Uterus (tissue), 4 donors: Measurements from ENCODE around the gene COL19A1. TPM values are rescaled to one million over a fixed set of nuclear protein-coding genes. Genes with fewer than 3 reads are reported as not detected.

Experiments
- DNase-seq, 2 donors: peaks; one replicate each; pipeline ENCODE4 v3.0.0-alpha.2; 2019 to 2020
- H3K27ac ChIP-seq, 2 donors: fragments of 200-600 bp; sonication (generic); 1 replicate in 1 of 2; 2 replicates in 1 of 2; pipeline ENCODE4 v1.5.1; 2016 to 2018
- H3K27me3 ChIP-seq, 2 donors: fragments of 200-600 bp; sonication (generic); one replicate each; pipeline ENCODE4 v1.5.1; 2018 to 2019; ENCODE audit warnings: control low read depth in 1 of 2
- H3K36me3 ChIP-seq, 2 donors: fragments of 200-600 bp; sonication (generic); one replicate each; pipeline ENCODE4 v1.5.1; 2019; ENCODE audit warnings: control low read depth in 1 of 2
- H3K4me1 ChIP-seq, 2 donors: fragments of 200-600 bp; sonication (generic); one replicate each; pipeline ENCODE4 v1.5.1; 2018 to 2019; ENCODE audit warnings: control low read depth in 1 of 2
- H3K4me3 ChIP-seq, 2 donors: fragments of 200-600 bp; sonication (generic); 1 replicate in 1 of 2; 2 replicates in 1 of 2; pipeline ENCODE4 v1.5.1; 2018 to 2019; ENCODE audit warnings: mild to moderate bottlenecking in 1 of 2
- H3K9me3 ChIP-seq, 2 donors: fragments of 200-600 bp; sonication (generic); one replicate each; pipeline ENCODE4 v1.5.1; 2019; ENCODE audit warnings: control low read depth in 1 of 2
- POLR2A ChIP-seq, 2 donors: fragments of 450-650 bp; IDR thresholded peaks; one replicate each; pipeline ENCODE4 v1.6.1; 2016; ENCODE audit warnings: antibody characterized with exemption in 2 of 2, mild to moderate bottlenecking in 1 of 2, moderate library complexity in 1 of 2
- intact Hi-C: fragments of 100-400 bp; cut with DNase I; formaldehyde crosslinking; loops from one replicate; pipeline ENCODE4 v1.15.1; 2023; ENCODE audit warnings: low total_unique reads
- total RNA-seq, 4 donors: library from RNA; depleted of rRNA in 3 of 4; stranded (reverse); fragments of >200 nt in 3 of 4; gene quantifications; one replicate each; pipeline versions ENCODE4 v1.1.0 to v1.2.4, GENCODE V29; 2014 to 2023
- TF ChIP-seq, protein P1 (sequence below), 4 experiments: fragments of 200-600 bp in 2 of 4; fragments of 450-650 bp in 2 of 4; sonication (generic) in 2 of 4; IDR thresholded peaks; one replicate each; pipeline ENCODE4 v1.5.1; 2016 to 2019; ENCODE audit warnings: antibody characterized with exemption in 4 of 4, mild to moderate bottlenecking in 2 of 4, moderate library complexity in 1 of 4
- donor health status: DM: yes; HTN: yes; CAD: no.

The COL19A1 gene
- total RNA-seq, 4 donors from 2014 or later: under 0.01 to 0.28 TPM; not detected in 2

DNA sequence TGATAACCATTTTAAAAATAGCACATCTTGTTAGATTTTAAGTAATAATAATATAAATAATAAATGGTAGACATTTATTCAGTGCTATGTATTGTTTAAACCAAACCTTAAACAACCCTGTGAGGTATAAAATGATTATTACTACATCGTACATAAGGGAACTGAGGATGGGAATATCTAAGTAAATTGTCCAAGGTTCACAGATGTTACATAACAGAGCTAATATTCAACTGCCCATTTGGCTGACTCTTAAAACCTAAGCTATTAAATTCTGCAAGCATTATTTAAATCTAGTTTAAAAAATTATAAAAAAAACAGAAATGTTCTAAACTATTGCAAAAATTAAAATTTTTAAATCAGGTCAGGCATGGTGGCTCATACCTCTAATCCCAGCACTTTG is 175.1 kb downstream of the COL19A1 start:
- no peak for TF ChIP-seq POLR2A (IDR thresholded peaks at IDR 0.05)
- TF ChIP-seq, protein P1, sequence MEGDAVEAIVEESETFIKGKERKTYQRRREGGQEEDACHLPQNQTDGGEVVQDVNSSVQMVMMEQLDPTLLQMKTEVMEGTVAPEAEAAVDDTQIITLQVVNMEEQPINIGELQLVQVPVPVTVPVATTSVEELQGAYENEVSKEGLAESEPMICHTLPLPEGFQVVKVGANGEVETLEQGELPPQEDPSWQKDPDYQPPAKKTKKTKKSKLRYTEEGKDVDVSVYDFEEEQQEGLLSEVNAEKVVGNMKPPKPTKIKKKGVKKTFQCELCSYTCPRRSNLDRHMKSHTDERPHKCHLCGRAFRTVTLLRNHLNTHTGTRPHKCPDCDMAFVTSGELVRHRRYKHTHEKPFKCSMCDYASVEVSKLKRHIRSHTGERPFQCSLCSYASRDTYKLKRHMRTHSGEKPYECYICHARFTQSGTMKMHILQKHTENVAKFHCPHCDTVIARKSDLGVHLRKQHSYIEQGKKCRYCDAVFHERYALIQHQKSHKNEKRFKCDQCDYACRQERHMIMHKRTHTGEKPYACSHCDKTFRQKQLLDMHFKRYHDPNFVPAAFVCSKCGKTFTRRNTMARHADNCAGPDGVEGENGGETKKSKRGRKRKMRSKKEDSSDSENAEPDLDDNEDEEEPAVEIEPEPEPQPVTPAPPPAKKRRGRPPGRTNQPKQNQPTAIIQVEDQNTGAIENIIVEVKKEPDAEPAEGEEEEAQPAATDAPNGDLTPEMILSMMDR (IDR thresholded peaks at IDR 0.05): no peak
- no peaks in the 10 kb centered on the region for H3K4me1 ChIP-seq
- H3K9me3 ChIP-seq: no peaks in the 10 kb centered on the region
- H3K27ac ChIP-seq: no peak overlapping the region
- H3K27me3 ChIP-seq: no peaks in the 10 kb centered on the region
- H3K36me3 ChIP-seq: no peaks in the 10 kb centered on the region
- DNase-seq: no peak
- intact Hi-C loops: no loop called here
- H3K4me3 ChIP-seq: no peak overlapping the region

DNA sequence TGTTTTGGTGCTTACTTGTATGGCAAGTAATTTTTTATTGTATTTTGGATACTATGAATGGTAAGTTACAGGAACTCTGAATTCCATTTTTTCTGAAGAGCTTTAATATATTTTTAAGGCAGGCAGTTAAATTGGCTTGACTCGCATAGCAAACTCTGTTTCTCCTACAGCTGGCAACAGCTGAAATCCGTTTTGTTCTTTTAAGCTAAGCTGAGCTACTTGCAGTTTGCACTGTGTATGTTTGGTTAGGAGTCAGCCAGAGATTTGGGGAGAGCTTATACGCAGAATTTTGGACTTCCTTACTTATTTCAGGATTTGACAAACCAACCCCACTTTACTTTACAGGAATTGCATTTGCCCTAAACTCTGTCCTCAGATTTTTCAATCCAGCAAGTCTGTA is 179.1 kb downstream of the COL19A1 start:
- DNase-seq: no peak
- no peak for TF ChIP-seq POLR2A (IDR thresholded peaks at IDR 0.05)
- TF ChIP-seq, protein P1 (IDR thresholded peaks at IDR 0.05): no peak
- no peaks in the 10 kb centered on the region for H3K36me3 ChIP-seq
- H3K4me1 ChIP-seq: no peaks in the 10 kb centered on the region
- no peak overlapping the region for H3K27ac ChIP-seq
- intact Hi-C loops: no loop called here
- no peaks in the 10 kb centered on the region for H3K27me3 ChIP-seq
- H3K9me3 ChIP-seq: no peaks in the 10 kb centered on the region
- no peak overlapping the region for H3K4me3 ChIP-seq

DNA sequence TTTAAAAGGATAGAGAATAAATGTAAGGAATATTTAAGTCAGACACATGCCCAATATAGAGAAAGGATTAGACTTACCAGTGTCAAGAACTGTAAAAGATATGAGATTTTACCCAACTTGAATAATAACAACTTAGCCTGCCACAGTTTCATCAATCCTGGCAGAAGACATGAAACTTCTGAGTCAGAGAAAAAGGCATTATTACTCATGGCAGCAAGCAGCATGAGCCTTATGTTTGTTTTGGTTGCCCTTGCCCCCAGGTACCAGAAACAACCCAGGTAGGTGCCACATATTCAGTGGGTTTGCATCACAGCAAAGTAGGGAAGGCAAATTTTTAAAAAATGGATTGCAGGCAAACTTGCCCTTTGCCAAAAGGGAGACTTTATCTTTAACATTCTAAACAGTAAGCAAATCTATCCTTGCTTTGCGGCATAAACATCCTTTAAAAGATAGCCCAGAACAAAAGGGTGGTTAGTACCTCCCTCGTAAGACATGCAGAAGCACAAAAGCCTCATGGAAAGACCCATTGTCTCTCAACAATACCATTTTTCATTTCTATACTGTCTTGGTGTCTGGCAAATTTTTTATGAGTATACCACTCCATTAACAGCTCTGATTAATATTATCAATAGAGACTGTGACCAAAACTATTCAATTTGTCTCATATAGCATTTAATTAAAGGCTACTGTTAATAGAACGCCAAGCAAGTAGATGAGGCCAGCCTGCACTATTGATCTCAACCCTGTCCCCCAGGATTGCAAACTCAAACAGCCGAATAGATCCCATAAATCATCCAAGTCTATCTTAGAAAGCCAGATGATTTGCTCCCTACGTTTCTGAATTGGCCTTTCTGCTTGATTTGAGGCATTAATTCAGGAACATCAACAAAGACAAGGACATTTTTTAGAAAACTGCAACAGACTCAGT is 185.1 kb downstream of the COL19A1 start:
- no peak for DNase-seq
- Histone ChIP-seq H3K36me3 (no peaks in the 10 kb centered on the region), H3K4me3 (no peak overlapping the region), H3K9me3 (no peaks in the 10 kb centered on the region), H3K27ac (no peak overlapping the region), H3K27me3 (no peaks in the 10 kb centered on the region), H3K4me1 (no peaks in the 10 kb centered on the region)
- TF ChIP-seq, protein P1 (IDR thresholded peaks at IDR 0.05): no peak
- TF ChIP-seq POLR2A (IDR thresholded peaks at IDR 0.05): no peak
- intact Hi-C loops: no loop called here

DNA sequence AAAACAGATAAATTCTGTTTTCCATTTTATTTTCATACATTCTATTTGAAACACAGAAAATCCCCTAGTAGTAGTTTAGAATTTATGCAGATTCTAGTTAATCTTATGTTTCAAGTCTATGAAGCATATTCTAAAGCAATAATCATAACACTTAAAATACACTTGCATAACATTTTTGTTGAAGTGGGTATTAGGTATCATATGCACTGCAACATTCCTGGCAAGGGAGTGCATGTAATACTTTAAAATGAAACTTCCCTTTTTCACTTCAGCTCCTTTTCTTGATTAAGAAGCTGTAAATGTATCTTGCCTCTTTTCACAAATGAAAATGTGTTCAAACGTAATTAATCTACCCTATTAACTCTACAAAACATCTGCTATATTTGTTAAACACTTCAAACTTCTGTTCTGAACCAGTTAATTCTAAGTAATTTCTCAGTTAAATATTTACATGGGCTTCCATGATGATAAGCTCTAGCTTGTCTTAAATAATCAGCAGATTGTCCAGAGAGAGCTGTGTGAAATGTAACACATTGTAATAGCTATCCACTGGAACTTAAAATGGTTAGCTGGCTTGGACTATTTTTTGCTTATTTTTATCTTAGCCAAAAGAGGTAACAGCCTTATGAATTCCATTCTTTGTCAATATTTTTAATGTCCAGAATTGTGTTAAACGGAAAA is 192.8 kb downstream of the COL19A1 start:
- Histone ChIP-seq H3K4me3 (no peak overlapping the region), H3K4me1 (no peaks in the 10 kb centered on the region), H3K27ac (no peak overlapping the region), H3K36me3 (no peaks in the 10 kb centered on the region), H3K27me3 (no peaks in the 10 kb centered on the region), H3K9me3 (no peaks in the 10 kb centered on the region)
- TF ChIP-seq, protein P1 (IDR thresholded peaks at IDR 0.05): no peak
- TF ChIP-seq POLR2A (IDR thresholded peaks at IDR 0.05): no peak
- DNase-seq: no peak
- intact Hi-C loops: no loop called here

DNA sequence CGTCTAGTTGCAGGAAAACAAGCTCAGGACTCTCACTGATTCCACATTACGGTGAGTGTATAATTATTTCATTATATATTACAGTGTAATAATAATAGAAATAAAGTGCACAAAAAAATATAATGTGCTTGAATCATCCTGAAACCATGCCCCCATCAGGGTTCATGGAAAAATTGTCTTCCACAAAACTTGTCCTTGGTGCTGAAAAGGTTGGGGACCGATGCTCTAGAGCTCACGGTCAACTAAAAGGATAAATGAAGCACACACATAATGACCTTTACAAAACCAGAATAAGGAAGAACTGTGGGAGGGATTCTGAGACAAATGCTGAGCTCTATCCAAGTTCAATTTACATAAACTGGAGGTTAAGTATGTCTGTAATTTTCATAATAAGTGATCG is 194.3 kb downstream of the COL19A1 start:
- H3K36me3 ChIP-seq: no peaks in the 10 kb centered on the region
- no peak for DNase-seq
- intact Hi-C loops: no loop called here
- H3K9me3 ChIP-seq: no peaks in the 10 kb centered on the region
- no peaks in the 10 kb centered on the region for H3K27me3 ChIP-seq
- H3K4me3 ChIP-seq: no peak overlapping the region
- no peaks in the 10 kb centered on the region for H3K4me1 ChIP-seq
- TF ChIP-seq, protein P1 (IDR thresholded peaks at IDR 0.05): no peak
- TF ChIP-seq POLR2A (IDR thresholded peaks at IDR 0.05): no peak
- no peak overlapping the region for H3K27ac ChIP-seq
